ENCODE data around the gene CHRNB1. TPM values are rescaled to one million over a fixed set of nuclear protein-coding genes. Genes with fewer than 3 reads are reported as not detected.

The CHRNB1 gene
- total RNA-seq, 1 experiment from 2014 or later: 12.7 TPM

DNA sequence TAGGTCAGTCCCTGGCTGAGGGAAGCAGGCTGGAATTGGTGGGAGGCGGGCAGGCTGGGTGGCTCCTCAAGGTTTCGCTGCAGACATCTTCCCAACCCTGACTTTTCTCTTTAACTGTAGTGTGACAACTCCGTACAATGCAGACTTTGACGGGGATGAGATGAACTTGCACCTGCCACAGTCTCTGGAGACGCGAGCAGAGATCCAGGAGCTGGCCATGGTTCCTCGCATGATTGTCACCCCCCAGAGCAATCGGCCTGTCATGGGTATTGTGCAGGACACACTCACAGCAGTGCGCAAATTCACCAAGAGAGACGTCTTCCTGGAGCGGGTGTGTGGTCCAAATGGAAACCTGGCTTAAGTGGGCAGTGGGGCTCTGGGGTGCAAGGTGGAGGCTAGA, 54.3 kb downstream of the CHRNB1 start:
- H3K4me3 Mint-ChIP-seq: no peak overlapping the region
- Histone ChIP-seq H3K23me2 (ENCODE audit: insufficient read length, low read depth, low read length, poor library complexity, severe bottlenecking) (no peaks in the 10 kb centered on the region), H4K8ac (replicated peaks; ENCODE audit: insufficient read length, low read depth, low read length) (no peak overlapping the region), H3K79me1 (ENCODE audit: insufficient read depth, low read depth, low read length, poor library complexity, severe bottlenecking) (no peaks in the 10 kb centered on the region), H3K4me1 (ENCODE audit: insufficient read depth, low read length) (no peaks in the 10 kb centered on the region), H4K91ac (ENCODE audit: insufficient read length, low read depth, low read length) (no peak overlapping the region), H3K27ac (ENCODE audit: insufficient read length, low read depth, low read length) (no peak overlapping the region), H2AFZ (ENCODE audit: low read length) (no peak overlapping the region), H3K9me3 (ENCODE audit: control insufficient read depth, low read depth, low read length) (no peaks in the 10 kb centered on the region), H3K79me2 (ENCODE audit: insufficient read depth, low read length) (peaks cover 3% of the 10 kb centered on the region; the same call in 1 of the 2 replicates), H3T11ph (ENCODE audit: low read length) (no peak overlapping the region), H3K18ac (ENCODE audit: insufficient read length, low read depth, low read length) (no peak overlapping the region), H2BK12ac (ENCODE audit: insufficient read length, low read depth, low read length) (no peak overlapping the region), H3K27me3 (ENCODE audit: insufficient read depth, low read length) (no peaks in the 10 kb centered on the region), H4K5ac (ENCODE audit: insufficient read length, low read depth, low read length) (no peak overlapping the region), H4K20me1 (ENCODE audit: control insufficient read depth, insufficient read depth, insufficient read length) (no peaks in the 10 kb centered on the region), H3K4ac (ENCODE audit: low read depth, low read length) (no peak overlapping the region), H3K56ac (ENCODE audit: insufficient read length, low read depth, low read length) (no peak overlapping the region), H3K23ac (ENCODE audit: insufficient read length, low read depth, low read length) (no peak overlapping the region), H2BK5ac (ENCODE audit: insufficient read length, low read length) (no peak overlapping the region), H3K14ac (ENCODE audit: insufficient read depth, low read length) (no peak overlapping the region), H3K4me2 (ENCODE audit: insufficient read depth, insufficient read length, low read length) (no peak overlapping the region), H3K9ac (ENCODE audit: extremely low read depth, insufficient read length, low read length) (no peak overlapping the region), H2BK20ac (ENCODE audit: low read depth, low read length, poor library complexity, severe bottlenecking) (no peak overlapping the region), H2BK120ac (ENCODE audit: low read depth, low read length, poor library complexity, severe bottlenecking) (no peak overlapping the region), H2BK15ac (ENCODE audit: low read depth, low read length) (no peak overlapping the region), H2AK5ac (ENCODE audit: insufficient read length, low read length) (no peak overlapping the region)
- no peaks in the 10 kb centered on the region for H3K9me3 Mint-ChIP-seq
- no peaks in the 10 kb centered on the region for H3K4me1 Mint-ChIP-seq
- H3K27ac Mint-ChIP-seq: peak overlapping the region in 2 of 3 experiments; percentile 4 to 82; a peak in 2 of 7 replicates
- no CpG with 5 or more reads among the region's 11 CpGs for WGBS (ENCODE audit: extremely low coverage, insufficient read length, low lambda C conversion rate)
- TF ChIP-seq, protein P1, sequence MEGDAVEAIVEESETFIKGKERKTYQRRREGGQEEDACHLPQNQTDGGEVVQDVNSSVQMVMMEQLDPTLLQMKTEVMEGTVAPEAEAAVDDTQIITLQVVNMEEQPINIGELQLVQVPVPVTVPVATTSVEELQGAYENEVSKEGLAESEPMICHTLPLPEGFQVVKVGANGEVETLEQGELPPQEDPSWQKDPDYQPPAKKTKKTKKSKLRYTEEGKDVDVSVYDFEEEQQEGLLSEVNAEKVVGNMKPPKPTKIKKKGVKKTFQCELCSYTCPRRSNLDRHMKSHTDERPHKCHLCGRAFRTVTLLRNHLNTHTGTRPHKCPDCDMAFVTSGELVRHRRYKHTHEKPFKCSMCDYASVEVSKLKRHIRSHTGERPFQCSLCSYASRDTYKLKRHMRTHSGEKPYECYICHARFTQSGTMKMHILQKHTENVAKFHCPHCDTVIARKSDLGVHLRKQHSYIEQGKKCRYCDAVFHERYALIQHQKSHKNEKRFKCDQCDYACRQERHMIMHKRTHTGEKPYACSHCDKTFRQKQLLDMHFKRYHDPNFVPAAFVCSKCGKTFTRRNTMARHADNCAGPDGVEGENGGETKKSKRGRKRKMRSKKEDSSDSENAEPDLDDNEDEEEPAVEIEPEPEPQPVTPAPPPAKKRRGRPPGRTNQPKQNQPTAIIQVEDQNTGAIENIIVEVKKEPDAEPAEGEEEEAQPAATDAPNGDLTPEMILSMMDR (conservative IDR thresholded peaks at IDR 0.05): no peak
- DNase-seq: no peak
- peaks cover 80 to 92% (median 90%) of the 10 kb centered on the region in 3 experiments for H3K36me3 Mint-ChIP-seq (ENCODE audit: insufficient read depth in 1 of 3, low read depth in 3 of 3)
- H3K27me3 Mint-ChIP-seq (ENCODE audit: low read depth): no peaks in the 10 kb centered on the region
